HepG2 (cell line): ENCODE results near the gene CDX1. TPM values are rescaled to one million over a fixed set of nuclear protein-coding genes. Genes with fewer than 3 reads are reported as not detected.

Experiments
- ATAC-seq: fragments of 200-7000 bp; cut with Tn5 transposase; 3 replicates; pipeline ENCODE4 v1.9.1; 2020; ENCODE audit warnings: mild to moderate bottlenecking, moderate library complexity
- BruUV-seq: library from RNA; stranded (reverse); fragments of 400-500 nt; replicated peaks from 2 replicates; lab custom pipeline; 2021; lab: Mats Ljungman, UMichigan
- CTCF ChIA-PET: fragments of 300-600 bp; formaldehyde crosslinking; extraction: SDS; loops from one replicate; lab custom pipeline; 2021; ENCODE audit warnings: low total read pairs, inconsistent platforms, low intra/inter-chr PET ratio; lab: Yijun Ruan, JAX
- POLR2A ChIA-PET: fragments of 350-600 bp; sonication (Branson Sonifier 250); formaldehyde crosslinking; loops from one replicate; lab custom pipeline; 2020; ENCODE audit warnings: antibody characterized with exemption, inconsistent platforms; lab: Yijun Ruan, JAX
- DNase-seq: peaks from one replicate; pipeline ENCODE4 v3.0.0-alpha.2; 2015; ENCODE audit warnings: low spot score
- FAIRE-seq: peaks from 3 replicates; lab custom pipeline; 2011; peaks lifted over from hg19 to GRCh38; lab: Jason Lieb, UNC
- H2AFZ ChIP-seq: one replicate; pipeline ENCODE4 v1.6.1; 2011; ENCODE audit warnings: low read length, inconsistent platforms
- H3K27ac ChIP-seq: fragments of 300-600 bp; 3 replicates; pipeline ENCODE4 v1.8.0; 2011; ENCODE audit warnings: mixed run types, mild to moderate bottlenecking, mixed read lengths, low read length, inconsistent platforms; ENCODE audit not compliant: insufficient read depth; ENCODE audit errors: extremely low read length
- H3K27me3 ChIP-seq, 2 experiments: fragments of 200-600 bp in 1 of 2; 2 replicates in 1 of 2; 3 replicates in 1 of 2; pipeline versions ENCODE4 v1.6.0 to v1.8.0; 2011; ENCODE audit warnings: low read length in 2 of 2, mild to moderate bottlenecking in 2 of 2, moderate library complexity in 2 of 2, inconsistent platforms in 1 of 2; ENCODE audit not compliant: insufficient read depth in 2 of 2, control insufficient read depth in 1 of 2
- H3K36me3 ChIP-seq, 2 experiments: fragments of 200-600 bp in 1 of 2; replicated peaks in 1 of 2; 2 replicates in 1 of 2; 3 replicates in 1 of 2; pipeline versions ENCODE4 v1.5.1 to v1.8.0; 2011; ENCODE audit warnings: low read length in 2 of 2, inconsistent platforms in 1 of 2; ENCODE audit not compliant: insufficient read depth in 2 of 2, control insufficient read depth in 1 of 2
- H3K4me1 ChIP-seq: 2 replicates; pipeline ENCODE4 v1.5.1; 2012; ENCODE audit warnings: low read length, inconsistent platforms; ENCODE audit not compliant: insufficient read depth
- H3K4me2 ChIP-seq: 2 replicates; pipeline ENCODE4 v1.6.0; 2011; ENCODE audit warnings: low read depth, low read length, inconsistent platforms
- H3K4me3 ChIP-seq, 3 experiments: fragments of 200-600 bp in 1 of 3; sonication (generic), shearing (Covaris generic) in 1 of 3; replicated peaks in 1 of 3; 2 replicates each; pipeline ENCODE4 v1.5.1; 2011 to 2016; ENCODE audit warnings: low read length in 3 of 3, inconsistent platforms in 2 of 3, low read depth in 2 of 3, mild to moderate bottlenecking in 2 of 3, control low read depth in 1 of 3, mixed read lengths in 1 of 3; ENCODE audit not compliant: insufficient read depth in 1 of 3
- H3K79me2 ChIP-seq: one replicate; pipeline ENCODE4 v1.6.1; 2011; ENCODE audit warnings: low read length, inconsistent platforms; ENCODE audit not compliant: insufficient read depth
- H3K9ac ChIP-seq: 2 replicates; pipeline ENCODE4 v1.6.0; 2011; ENCODE audit warnings: mild to moderate bottlenecking, low read depth, low read length, inconsistent platforms; ENCODE audit not compliant: insufficient read depth
- H3K9me3 ChIP-seq: 2 replicates; pipeline ENCODE4 v1.5.1; 2012; ENCODE audit warnings: mild to moderate bottlenecking, low read length
- H4K20me1 ChIP-seq: 2 replicates; pipeline ENCODE4 v1.6.0; 2011; ENCODE audit warnings: inconsistent platforms, mild to moderate bottlenecking, low read length, moderate library complexity; ENCODE audit not compliant: insufficient read depth
- CTCF ChIP-seq: sonication (generic); formaldehyde crosslinking; IDR thresholded peaks from 2 replicates; pipeline ENCODE4 v1.5.0; 2020; ENCODE audit warnings: mild to moderate bottlenecking, missing genetic modification reagents, moderate library complexity
- IRX3 ChIP-seq: sonication (generic); formaldehyde crosslinking; IDR thresholded peaks from 2 replicates; pipeline ENCODE4 v1.8.1; 2023; ENCODE audit warnings: mild to moderate bottlenecking, low read depth, missing genetic modification reagents, borderline replicate concordance
- POLR2AphosphoS2 ChIP-seq: IDR thresholded peaks from 2 replicates; pipeline ENCODE4 v1.6.1; 2011; ENCODE audit warnings: low read depth, low read length, improper control_type of control experiment
- STAG1 ChIP-seq: sonication (generic); formaldehyde crosslinking; IDR thresholded peaks from 2 replicates; pipeline ENCODE4 v1.4.0; 2020; ENCODE audit warnings: missing genetic modification reagents
- U2AF1 ChIP-seq: fragments of 200-400 bp; formaldehyde crosslinking; optimal IDR thresholded peaks from 2 replicates; pipeline ENCODE3; 2017; ENCODE audit warnings: mild to moderate bottlenecking, low read depth, low read length
- ZNF180 ChIP-seq: sonication (generic); formaldehyde crosslinking; IDR thresholded peaks from 2 replicates; pipeline ENCODE4 v1.4.0; 2020; ENCODE audit warnings: low read depth, missing genetic modification reagents, borderline replicate concordance
- ZNF331 ChIP-seq: sonication (generic); formaldehyde crosslinking; IDR thresholded peaks from 2 replicates; pipeline ENCODE4 v1.4.0; 2020; ENCODE audit warnings: missing genetic modification reagents
- ZNF350 ChIP-seq: sonication (generic); formaldehyde crosslinking; IDR thresholded peaks from 2 replicates; pipeline ENCODE4 v1.4.0; 2020; ENCODE audit warnings: mild to moderate bottlenecking, low read depth, missing genetic modification reagents, borderline replicate concordance
- ZNF549 ChIP-seq: sonication (generic); formaldehyde crosslinking; IDR thresholded peaks from 2 replicates; pipeline ENCODE4 v1.5.0; 2020; ENCODE audit warnings: missing genetic modification reagents
- ZNF605 ChIP-seq: sonication (generic); formaldehyde crosslinking; IDR thresholded peaks from 2 replicates; pipeline ENCODE4 v1.8.0; 2022; ENCODE audit warnings: mild to moderate bottlenecking, missing genetic modification reagents
- ZNF607 ChIP-seq: sonication (generic); formaldehyde crosslinking; IDR thresholded peaks from 2 replicates; pipeline ENCODE4 v1.5.1; 2020; ENCODE audit warnings: missing genetic modification reagents, mild to moderate bottlenecking, borderline replicate concordance
- WGBS: methylation state at CpG from one replicate; pipeline ENCODE4 v1.1.6; 2017; ENCODE audit warnings: low lambda C conversion rate; 5-methylcytosine and 5-hydroxymethylcytosine counted together
- in situ Hi-C: cut with HindIII; loops from 2 replicates; pipeline ENCODE4 v1.10.0; 2017; ENCODE audit warnings: low pct_unique_long_range_greater_than_20kb; ENCODE audit not compliant: extremely low pct_ligation_motif_present
- intact Hi-C: fragments of 100-400 bp; cut with micrococcal nuclease; formaldehyde crosslinking; loops from one replicate; pipeline ENCODE4 v1.10.0; 2022; ENCODE audit not compliant: unreplicated experiment
- polyA plus RNA-seq, 8 experiments: library from polyadenylated mRNA; depleted of rRNA in 3 of 8; stranded (reverse) in 7 of 8; unstranded in 1 of 8; fragments of >200 nt; fragmentation: Illumina TruSeq in 4 of 8; extraction: Trizol in 4 of 8; gene quantifications; 2 replicates each; pipeline versions ENCODE4 v1.2.1 to v1.2.3, GENCODE V29; 2011 to 2016; ENCODE audit warnings: low read depth in 4 of 8, missing spikeins in 1 of 8, mixed read lengths in 1 of 8; ENCODE audit not compliant: insufficient read depth in 1 of 8
- total RNA-seq, 5 experiments: library from RNA; depleted of rRNA; stranded (reverse); fragments of >200 nt; fragmentation: Illumina TruSeq; extraction: Trizol; gene quantifications; 2 replicates each; pipeline ENCODE4 v1.2.3, GENCODE V29; 2016; ENCODE audit warnings: low read depth in 1 of 5

CDX1 gene
- total and polyA plus RNA-seq, 2 of the 13 experiments (the other 11 are each of a cell fraction or from before 2014, with no cell fraction given), result not detected

GRCh38 chr5:150223474-150223873, 56.9 kb downstream of the CDX1 start:
- CTCF ChIA-PET, result no interaction called here

More at GRCh38 chr5:150223474-150223873, 56.9 kb downstream of the CDX1 start:
- H3K36me3 ChIP-seq, result no peaks in the 10 kb centered on the region
- WGBS, result 32% methylated on average over 7 of the region's 7 CpGs
- DNase-seq (no peak), FAIRE-seq (no peak), ATAC-seq (no peak)
- no peaks in the 10 kb centered on the region for H4K20me1 ChIP-seq
- 0 out of 2 replicates have a peak, but pooled peaks cover 5% of the 10 kb centered on the region for H3K4me1 ChIP-seq
- no TSS peak for BruUV-seq
- no peak overlapping the region for H3K27ac ChIP-seq
- TF ChIP-seq CTCF (CRISPR knock-in tag), result 0 out of 2 replicates have a peak, but pooled peaks have one; percentile 15
- no peak for TF ChIP-seq ZNF605
- TF ChIP-seq ZNF549 (CRISPR knock-in tag), result no peak
- TF ChIP-seq ZNF331, result no peak
- TF ChIP-seq POLR2AphosphoS2, result no peak
- no peak for TF ChIP-seq ZNF607 (CRISPR knock-in tag)
- TF ChIP-seq IRX3, result no peak
- peak; percentile 13; the same call in 1 of the 2 replicates for TF ChIP-seq STAG1 (CRISPR knock-in tag)
- TF ChIP-seq U2AF1, result no peak
- no peak for TF ChIP-seq ZNF350 (CRISPR knock-in tag)
- peak; percentile 97; the same call in 1 of the 2 replicates for TF ChIP-seq ZNF180 (CRISPR knock-in tag)
- POLR2A ChIA-PET, result no interaction called here
- peaks cover 2 to 42% of the 10 kb centered on the region in 2 experiments; a peak in 3 of 5 replicates for H3K27me3 ChIP-seq
- no peak overlapping the region for H2AFZ ChIP-seq
- no peaks in the 10 kb centered on the region for H3K9me3 ChIP-seq
- no peak overlapping the region for H3K9ac ChIP-seq
- H3K79me2 ChIP-seq, result no peaks in the 10 kb centered on the region
- H3K4me2 ChIP-seq, result no peak overlapping the region
- intact Hi-C loops, result no loop called here
- in situ Hi-C loops, result no loop called here
- no peak overlapping the region for H3K4me3 ChIP-seq
